Neuronal stem cell (in vitro differentiated cells): ENCODE results near the gene ATG16L2.
A peak's percentile ranks its signal among the peaks of the same experiment; 100 is the strongest.

Source experiments
- DNase-seq: peaks from one replicate; pipeline ENCODE4 v3.0.0-alpha.2; 2013; ENCODE audit warnings: low spot score
- H2AFZ ChIP-seq: one replicate; pipeline ENCODE4 v1.6.1; 2013; ENCODE audit warnings: mild to moderate bottlenecking, low read length, inconsistent platforms
- H2AK5ac ChIP-seq: 2 replicates; pipeline ENCODE4 v1.6.1; 2013; ENCODE audit warnings: low read depth, mild to moderate bottlenecking, inconsistent platforms, low read length, moderate library complexity, mixed read lengths
- H2BK120ac ChIP-seq: 2 replicates; pipeline ENCODE4 v1.6.1; 2013; ENCODE audit warnings: low read depth, mild to moderate bottlenecking, inconsistent platforms, low read length, moderate library complexity, mixed read lengths
- H2BK12ac ChIP-seq: one replicate; pipeline ENCODE4 v1.6.1; 2013; ENCODE audit warnings: low read length, inconsistent platforms
- H2BK15ac ChIP-seq: 2 replicates; pipeline ENCODE4 v1.6.1; 2013; ENCODE audit warnings: mild to moderate bottlenecking, low read length, inconsistent platforms, mixed read lengths
- H2BK5ac ChIP-seq: one replicate; pipeline ENCODE4 v1.6.1; 2013; ENCODE audit warnings: inconsistent platforms, mild to moderate bottlenecking, low read length, moderate library complexity
- H3K14ac ChIP-seq: one replicate; pipeline ENCODE4 v1.6.1; 2013; ENCODE audit warnings: low read length, inconsistent platforms
- H3K18ac ChIP-seq: 2 replicates; pipeline ENCODE4 v1.6.1; 2013; ENCODE audit warnings: low read length, inconsistent platforms
- H3K23ac ChIP-seq: 2 replicates; pipeline ENCODE4 v1.6.1; 2013; ENCODE audit warnings: low read depth, mild to moderate bottlenecking, mixed read lengths, low read length, inconsistent platforms; ENCODE audit not compliant: poor library complexity
- H3K27ac ChIP-seq: replicated peaks from 3 replicates; pipeline ENCODE4 v1.5.1; 2013; ENCODE audit warnings: low read length, inconsistent platforms
- H3K27me3 ChIP-seq, 3 experiments: 2 replicates each; pipeline ENCODE4 v1.6.1; 2013; ENCODE audit warnings: low read length in 3 of 3, mild to moderate bottlenecking in 2 of 3, inconsistent platforms in 1 of 3, low read depth in 1 of 3, mixed read lengths in 1 of 3, moderate library complexity in 1 of 3; ENCODE audit not compliant: control insufficient read depth in 3 of 3, insufficient read depth in 3 of 3
- H3K36me3 ChIP-seq, 2 donors: replicated peaks in 1 of 2; 2 replicates each; pipeline ENCODE4 v1.6.1; 2013; ENCODE audit warnings: low read length in 2 of 2; ENCODE audit not compliant: control insufficient read depth in 2 of 2, insufficient read depth in 2 of 2
- H3K4ac ChIP-seq: 2 replicates; pipeline ENCODE4 v1.6.1; 2013; ENCODE audit warnings: inconsistent platforms, mild to moderate bottlenecking, low read length, moderate library complexity
- H3K4me1 ChIP-seq, 2 donors: 1 replicate in 1 of 2; 2 replicates in 1 of 2; pipeline ENCODE4 v1.6.1; 2013; ENCODE audit warnings: low read length in 2 of 2, low read depth in 1 of 2; ENCODE audit not compliant: control insufficient read depth in 2 of 2, insufficient read depth in 1 of 2
- H3K4me2 ChIP-seq: one replicate; pipeline ENCODE4 v1.6.1; 2013; ENCODE audit warnings: mild to moderate bottlenecking, low read length, inconsistent platforms; ENCODE audit not compliant: insufficient read depth, poor library complexity, severe bottlenecking
- H3K4me3 ChIP-seq, 2 donors: 2 replicates each; pipeline ENCODE4 v1.5.1; 2013; ENCODE audit warnings: low read length in 2 of 2, mild to moderate bottlenecking in 2 of 2, inconsistent platforms in 1 of 2, moderate library complexity in 1 of 2
- H3K79me1 ChIP-seq: one replicate; pipeline ENCODE4 v1.6.1; 2013; ENCODE audit warnings: low read depth, mild to moderate bottlenecking, inconsistent platforms, low read length, moderate library complexity
- H3K9ac ChIP-seq: one replicate; pipeline ENCODE4 v1.6.1; 2013; ENCODE audit warnings: mild to moderate bottlenecking, low read depth, low read length, inconsistent platforms; ENCODE audit not compliant: poor library complexity
- H3K9me3 ChIP-seq, 2 donors: replicated peaks in 1 of 2; 2 replicates each; pipeline versions ENCODE3 to v1.6.1; 2013; ENCODE audit warnings: low read length in 2 of 2, mild to moderate bottlenecking in 2 of 2, inconsistent platforms in 1 of 2, low read depth in 1 of 2, mixed read lengths in 1 of 2, moderate library complexity in 1 of 2; ENCODE audit not compliant: control insufficient read depth in 2 of 2, insufficient read depth in 1 of 2
- H4K8ac ChIP-seq: one replicate; pipeline ENCODE4 v1.6.1; 2013; ENCODE audit warnings: low read depth, mild to moderate bottlenecking, inconsistent platforms, low read length, moderate library complexity
- H4K91ac ChIP-seq: one replicate; pipeline ENCODE4 v1.6.1; 2013; ENCODE audit warnings: low read length, low read depth, mild to moderate bottlenecking, inconsistent platforms; ENCODE audit not compliant: poor library complexity
- WGBS, 2 donors: extraction: QIAGEN DNeasy Blood & Tissue Kit; methylation state at CpG; one replicate each; pipeline ENCODE4 v1.1.7; 2013; ENCODE audit warnings: missing lambda C conversion rate in 2 of 2, mixed read lengths in 1 of 2; ENCODE audit not compliant: insufficient read length in 2 of 2, insufficient replicate concordance in 1 of 2; ENCODE audit errors: extremely low coverage in 2 of 2; 5-methylcytosine and 5-hydroxymethylcytosine counted together

ATG16L2 gene

GRCh38 chr11:72771507-72771906 lies 42.7 kb upstream of the ATG16L2 start:
- no peak overlapping the region for H3K9ac ChIP-seq
- no peak overlapping the region for H2BK12ac ChIP-seq
- no peak overlapping the region for H4K91ac ChIP-seq
- H3K79me1 ChIP-seq: no peaks in the 10 kb centered on the region
- DNase-seq: no peak
- no peak overlapping the region for H3K4me2 ChIP-seq
- no peak overlapping the region for H2BK5ac ChIP-seq
- H3K9me3 ChIP-seq: no peaks in the 10 kb centered on the region
- peak overlapping the region; percentile 44 for H3K23ac ChIP-seq
- H4K8ac ChIP-seq: no peak overlapping the region
- H3K27me3 ChIP-seq: no peaks in the 10 kb centered on the region
- H3K18ac ChIP-seq: no peak overlapping the region
- no peak overlapping the region for H3K14ac ChIP-seq
- H3K4me1 ChIP-seq: peaks cover 11 to 12% of the 10 kb centered on the region in 2 donors
- H3K27ac ChIP-seq: no peak overlapping the region
- H2BK120ac ChIP-seq: no peak overlapping the region
- no peak overlapping the region for H2AFZ ChIP-seq
- H3K4ac ChIP-seq: no peak overlapping the region
- no CpG with 5 or more reads among the region's 4 CpGs for WGBS, 2 donors
- H2BK15ac ChIP-seq: no peak overlapping the region
- no peak overlapping the region for H3K4me3 ChIP-seq
- no peak overlapping the region for H2AK5ac ChIP-seq
- no peaks in the 10 kb centered on the region for H3K36me3 ChIP-seq

- no peak overlapping the region for H3K4ac ChIP-seq
- no peak overlapping the region for H4K8ac ChIP-seq
- H3K36me3 ChIP-seq: no peaks in the 10 kb centered on the region
- no peak overlapping the region for H2AFZ ChIP-seq
- WGBS, 2 donors: no CpG with 5 or more reads among the region's 12 CpGs
- no peak overlapping the region for H2BK5ac ChIP-seq
- H3K18ac ChIP-seq: peak overlapping the region; percentile 59
- no peak overlapping the region for H2BK120ac ChIP-seq
- no peaks in the 10 kb centered on the region for H3K9me3 ChIP-seq
- no peak overlapping the region for H4K91ac ChIP-seq
- peaks cover 11 to 12% of the 10 kb centered on the region in 2 donors for H3K4me1 ChIP-seq
- no peaks in the 10 kb centered on the region for H3K79me1 ChIP-seq
- H2AK5ac ChIP-seq: peak overlapping the region; percentile 60
- no peak overlapping the region for H2BK15ac ChIP-seq
- no peak overlapping the region for H3K4me2 ChIP-seq
- peak overlapping the region; percentile 40 for H3K14ac ChIP-seq
- H2BK12ac ChIP-seq: no peak overlapping the region
- H3K27me3 ChIP-seq: no peaks in the 10 kb centered on the region
- no peak overlapping the region for H3K9ac ChIP-seq
- H3K23ac ChIP-seq: no peak overlapping the region
- no peak overlapping the region for H3K27ac ChIP-seq
- peak overlapping the region in 1 of 2 donors; percentile 38 for H3K4me3 ChIP-seq
- DNase-seq: no peak
These were observed 42.2 kb upstream of the ATG16L2 start for GRCh38 chr11:72772059-72772458.

- no peak overlapping the region for H2BK12ac ChIP-seq
These were observed 40.9 kb upstream of the ATG16L2 start for GRCh38 chr11:72773291-72773690.

GRCh38 chr11:72773696-72774095 lies 40.5 kb upstream of the ATG16L2 start:
- H4K91ac ChIP-seq: no peak overlapping the region
- no peaks in the 10 kb centered on the region for H3K79me1 ChIP-seq
- no peak overlapping the region for H2BK15ac ChIP-seq
- H3K4me3 ChIP-seq: no peak overlapping the region
- H3K9ac ChIP-seq: no peak overlapping the region
- no peak overlapping the region for H2BK12ac ChIP-seq
- no peak for DNase-seq
- no peaks in the 10 kb centered on the region for H3K36me3 ChIP-seq
- H3K4me2 ChIP-seq: no peak overlapping the region
- no peak overlapping the region for H3K18ac ChIP-seq
- no CpG with 5 or more reads among the region's 6 CpGs for WGBS, 2 donors
- H3K27ac ChIP-seq: no peak overlapping the region
- peak overlapping the region; percentile 56 for H2AFZ ChIP-seq
- no peaks in the 10 kb centered on the region for H3K9me3 ChIP-seq
- H2BK120ac ChIP-seq: no peak overlapping the region
- H2BK5ac ChIP-seq: no peak overlapping the region
- H3K4me1 ChIP-seq: peaks cover 8 to 12% of the 10 kb centered on the region in 2 donors
- no peak overlapping the region for H3K4ac ChIP-seq
- peak overlapping the region; percentile 73 for H2AK5ac ChIP-seq
- H3K14ac ChIP-seq: no peak overlapping the region
- no peak overlapping the region for H3K23ac ChIP-seq
- no peak overlapping the region for H4K8ac ChIP-seq
- H3K27me3 ChIP-seq: no peaks in the 10 kb centered on the region

More at GRCh38 chr11:72773291-72773690, 40.9 kb upstream of the ATG16L2 start:
- Histone ChIP-seq H3K18ac (no peak overlapping the region), H2BK5ac (no peak overlapping the region), H3K36me3 (no peaks in the 10 kb centered on the region), H3K27me3 (no peaks in the 10 kb centered on the region), H3K4me2 (no peak overlapping the region), H3K4me1 (peaks cover 11 to 12% of the 10 kb centered on the region in 2 donors), H3K79me1 (no peaks in the 10 kb centered on the region), H3K9ac (peak overlapping the region; percentile 17), H2AK5ac (peak overlapping the region; percentile 73), H2BK120ac (no peak overlapping the region), H3K14ac (no peak overlapping the region), H4K91ac (no peak overlapping the region), H2AFZ (peak overlapping the region; percentile 56), H3K23ac (no peak overlapping the region), H3K9me3 (no peaks in the 10 kb centered on the region), H3K4ac (no peak overlapping the region), H2BK15ac (no peak overlapping the region), H3K4me3 (no peak overlapping the region), H4K8ac (no peak overlapping the region), H3K27ac (no peak overlapping the region)
- DNase-seq: no peak
- no CpG with 5 or more reads among the region's 5 CpGs for WGBS, 2 donors
